Type B pancreatic cell (in vitro differentiated cells): ENCODE data around the gene ACADVL. TPM values are rescaled to one million over a fixed set of nuclear protein-coding genes. Genes with fewer than 3 reads are reported as not detected.
A peak's percentile ranks its signal among the peaks of the same experiment; 100 is the strongest.

ENCODE experiments used
- DNase-seq: peaks from one replicate; pipeline ENCODE4 v3.0.0; 2021; ENCODE audit warnings: mixed read lengths; ENCODE audit not compliant: unreplicated experiment; ENCODE audit errors: extremely low spot score
- H3K27ac Mint-ChIP-seq: 2 replicates; pipeline ENCODE4 v1.8.0; 2021; ENCODE audit warnings: mild to moderate bottlenecking, mixed read lengths
- H3K27me3 Mint-ChIP-seq: 2 replicates; pipeline ENCODE4 v1.8.0; 2021; ENCODE audit warnings: mixed read lengths
- H3K36me3 Mint-ChIP-seq: 2 replicates; pipeline ENCODE4 v1.8.0; 2021; ENCODE audit warnings: mixed read lengths
- H3K4me1 Mint-ChIP-seq: one replicate; pipeline ENCODE4 v1.8.0; 2021; ENCODE audit warnings: mixed read lengths; ENCODE audit not compliant: unreplicated experiment
- H3K4me3 Mint-ChIP-seq: 2 replicates; pipeline ENCODE4 v1.8.0; 2021; ENCODE audit warnings: mild to moderate bottlenecking, mixed read lengths
- H3K9me3 Mint-ChIP-seq: 2 replicates; pipeline ENCODE4 v1.8.0; 2021; ENCODE audit warnings: mixed read lengths
- CTCF ChIP-seq: fragments of 200-600 bp; sonication (generic); conservative IDR thresholded peaks from 2 replicates; pipeline ENCODE4 v1.5.0; 2021; ENCODE audit warnings: antibody characterized with exemption, mild to moderate bottlenecking
- total RNA-seq: library from RNA; stranded (reverse); gene quantifications from 2 replicates; pipeline ENCODE4 v1.2.1, GENCODE V29; 2021; ENCODE audit warnings: low replicate concordance

The ACADVL gene
- total RNA-seq, 1 donor from 2014 or later: 617 TPM

- Mint-ChIP-seq H3K27ac (no peak overlapping the region), H3K36me3 (peaks cover 21% of the 10 kb centered on the region)
Measured at GRCh38 chr17:7225711-7226331, 6.1 kb downstream of the ACADVL start.

GRCh38 chr17:7226721-7227710 lies 7.3 kb downstream of the ACADVL start:
- Mint-ChIP-seq H3K9me3 (no peaks in the 10 kb centered on the region), H3K4me3 (no peak overlapping the region), H3K27ac (no peak overlapping the region), H3K36me3 (peaks cover 25% of the 10 kb centered on the region), H3K4me1 (peaks cover 2% of the 10 kb centered on the region), H3K27me3 (no peaks in the 10 kb centered on the region)
- DNase-seq: no peak
- TF ChIP-seq CTCF: no peak

More at GRCh38 chr17:7225711-7226331, 6.1 kb downstream of the ACADVL start:
- TF ChIP-seq CTCF: no peak
- Mint-ChIP-seq H3K4me3 (no peak overlapping the region), H3K9me3 (no peaks in the 10 kb centered on the region), H3K27me3 (no peaks in the 10 kb centered on the region), H3K4me1 (peaks cover 7% of the 10 kb centered on the region)
- DNase-seq: no peak

GRCh38 chr17:7228920-7229319 lies 9.2 kb downstream of the ACADVL start:
- Mint-ChIP-seq H3K27ac (no peak overlapping the region), H3K27me3 (no peaks in the 10 kb centered on the region), H3K4me1 (peaks cover 17% of the 10 kb centered on the region), H3K9me3 (no peaks in the 10 kb centered on the region), H3K4me3 (no peak overlapping the region), H3K36me3 (peaks cover 22% of the 10 kb centered on the region)
- TF ChIP-seq CTCF: no peak
- DNase-seq: no peak

- no peak for DNase-seq
- Mint-ChIP-seq H3K4me1 (peaks cover 17% of the 10 kb centered on the region), H3K36me3 (peaks cover 21% of the 10 kb centered on the region), H3K4me3 (no peak overlapping the region), H3K9me3 (no peaks in the 10 kb centered on the region), H3K27me3 (no peaks in the 10 kb centered on the region), H3K27ac (no peak overlapping the region)
- no peak for TF ChIP-seq CTCF
Measured at GRCh38 chr17:7229504-7229903, 9.8 kb downstream of the ACADVL start.

- Mint-ChIP-seq H3K36me3 (peaks cover 31% of the 10 kb centered on the region), H3K4me3 (peak overlapping the region; percentile 50), H3K27me3 (no peaks in the 10 kb centered on the region), H3K4me1 (peaks cover 27% of the 10 kb centered on the region), H3K27ac (no peak overlapping the region), H3K9me3 (no peaks in the 10 kb centered on the region)
- TF ChIP-seq CTCF: no peak
- DNase-seq: no peak
Measured at GRCh38 chr17:7232114-7232513, 12.4 kb downstream of the ACADVL start.
